Fibroblast of lung (primary cell): ENCODE measurements around the gene SAMD7. TPM values are rescaled to one million over a fixed set of nuclear protein-coding genes. Genes with fewer than 3 reads are reported as not detected.

Experiments
- DNase-seq, 2 donors: peaks; one replicate each; pipeline versions ENCODE4 v3.0.0 to v3.0.0-alpha.2; 2010; ENCODE audit warnings: low read depth in 2 of 2
- H2AFZ ChIP-seq: 2 replicates; pipeline ENCODE4 v1.5.1; 2012; ENCODE audit warnings: low read length, control low read depth, inconsistent platforms
- H3K27ac ChIP-seq: 2 replicates; pipeline ENCODE4 v1.5.1; 2011; ENCODE audit warnings: low read length, control low read depth; ENCODE audit not compliant: insufficient read depth
- H3K27me3 ChIP-seq: 2 replicates; pipeline ENCODE4 v1.5.1; 2011; ENCODE audit warnings: mild to moderate bottlenecking, low read length; ENCODE audit not compliant: control insufficient read depth, insufficient read depth
- H3K36me3 ChIP-seq: 2 replicates; pipeline ENCODE4 v1.5.1; 2011; ENCODE audit warnings: low read length; ENCODE audit not compliant: control insufficient read depth, insufficient read depth
- H3K4me1 ChIP-seq: 2 replicates; pipeline ENCODE4 v1.5.1; 2011; ENCODE audit warnings: low read length; ENCODE audit not compliant: control insufficient read depth, insufficient read depth; ENCODE audit errors: extremely low read depth
- H3K4me2 ChIP-seq: 2 replicates; pipeline ENCODE4 v1.5.1; 2011; ENCODE audit warnings: low read length, control low read depth; ENCODE audit not compliant: insufficient read depth; ENCODE audit errors: extremely low read depth
- H3K4me3 ChIP-seq, 4 experiments: fragments of 200-600 bp in 1 of 4; sonication (generic) in 1 of 4; replicated peaks in 1 of 4; 2 replicates each; pipeline ENCODE4 v1.5.1; 2011 to 2016; ENCODE audit warnings: low read length in 4 of 4, low read depth in 3 of 4, mild to moderate bottlenecking in 3 of 4, control low read depth in 2 of 4, inconsistent platforms in 1 of 4, mixed read lengths in 1 of 4; ENCODE audit not compliant: insufficient read depth in 1 of 4; ENCODE audit errors: control extremely low read depth in 1 of 4
- H3K79me2 ChIP-seq: 2 replicates; pipeline ENCODE4 v1.5.1; 2012; ENCODE audit warnings: mild to moderate bottlenecking, low read length, inconsistent platforms; ENCODE audit not compliant: control insufficient read depth, insufficient read depth
- H3K9ac ChIP-seq: 2 replicates; pipeline ENCODE4 v1.5.1; 2011; ENCODE audit warnings: mild to moderate bottlenecking, low read length, control low read depth; ENCODE audit not compliant: insufficient read depth
- H3K9me3 ChIP-seq: 2 replicates; pipeline ENCODE4 v1.5.1; 2012; ENCODE audit warnings: low read depth, low read length; ENCODE audit not compliant: control insufficient read depth, insufficient read depth
- H4K20me1 ChIP-seq: 2 replicates; pipeline ENCODE4 v1.5.1; 2011; ENCODE audit warnings: low read length; ENCODE audit not compliant: control insufficient read depth, insufficient read depth; ENCODE audit errors: extremely low read depth
- CTCF ChIP-seq, 2 donors: IDR thresholded peaks in 1 of 2; conservative IDR thresholded peaks in 1 of 2; 1 replicate in 1 of 2; 2 replicates in 1 of 2; pipeline ENCODE4 v1.5.1; 2011 to 2012; ENCODE audit warnings: low read length in 2 of 2, control low read depth in 1 of 2, inconsistent platforms in 1 of 2, low read depth in 1 of 2, mild to moderate bottlenecking in 1 of 2
- EZH2 ChIP-seq: IDR thresholded peaks from 2 replicates; pipeline ENCODE4 v1.5.1; 2012; ENCODE audit warnings: low read length, control low read depth, mild to moderate bottlenecking; ENCODE audit errors: missing control alignments
- polyA plus RNA-seq, 2 donors: library from polyadenylated mRNA; depleted of rRNA in 1 of 2; stranded (reverse) in 1 of 2; unstranded in 1 of 2; fragments of >200 nt; gene quantifications; 2 replicates each; pipeline ENCODE4 v1.2.1, GENCODE V29; 2011 to 2012; ENCODE audit warnings: missing spikeins in 1 of 2
- total RNA-seq: library from RNA; depleted of rRNA; stranded (reverse); fragments of >200 nt; gene quantifications from 2 replicates; pipeline ENCODE4 v1.2.1, GENCODE V29; 2014

Gene SAMD7
- total and polyA plus RNA-seq, 2 donors (not counting 1 experiment from before 2014, with no cell fraction given): not detected

DNA sequence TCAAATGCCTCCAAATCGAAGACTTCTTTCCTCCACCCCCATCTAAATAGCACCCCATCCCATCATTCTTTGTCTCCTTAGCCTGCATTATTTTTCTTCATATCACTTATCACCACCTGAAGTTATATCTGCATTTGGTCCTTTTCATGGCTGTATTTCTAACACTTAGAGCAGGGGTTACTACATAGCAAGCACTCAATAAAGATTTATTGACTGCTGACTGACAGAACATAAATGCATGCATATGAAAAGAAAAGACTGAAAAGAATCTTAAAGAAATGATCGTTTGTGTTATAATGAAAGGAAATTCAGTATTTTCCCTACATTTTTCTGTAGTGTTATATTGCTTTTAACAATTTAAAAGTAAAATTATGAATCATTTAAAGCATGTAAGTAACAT lies 43.0 kb upstream of the SAMD7 start:
- TF ChIP-seq EZH2: no peak
- no peak for TF ChIP-seq CTCF (conservative IDR thresholded peaks at IDR 0.05 in 1 of 2, IDR thresholded peaks at IDR 0.05 in 1 of 2; ENCODE audit: low read depth in 1 of 2, low read length in 2 of 2)
- Histone ChIP-seq H3K36me3 (no peaks in the 10 kb centered on the region), H3K4me3 (no peak overlapping the region), H3K9ac (no peak overlapping the region), H2AFZ (no peak overlapping the region), H4K20me1 (no peaks in the 10 kb centered on the region), H3K79me2 (no peaks in the 10 kb centered on the region), H3K27me3 (peaks cover 6% of the 10 kb centered on the region), H3K4me2 (no peak overlapping the region), H3K4me1 (no peaks in the 10 kb centered on the region), H3K27ac (no peak overlapping the region), H3K9me3 (no peaks in the 10 kb centered on the region)
- no peak for DNase-seq

DNA sequence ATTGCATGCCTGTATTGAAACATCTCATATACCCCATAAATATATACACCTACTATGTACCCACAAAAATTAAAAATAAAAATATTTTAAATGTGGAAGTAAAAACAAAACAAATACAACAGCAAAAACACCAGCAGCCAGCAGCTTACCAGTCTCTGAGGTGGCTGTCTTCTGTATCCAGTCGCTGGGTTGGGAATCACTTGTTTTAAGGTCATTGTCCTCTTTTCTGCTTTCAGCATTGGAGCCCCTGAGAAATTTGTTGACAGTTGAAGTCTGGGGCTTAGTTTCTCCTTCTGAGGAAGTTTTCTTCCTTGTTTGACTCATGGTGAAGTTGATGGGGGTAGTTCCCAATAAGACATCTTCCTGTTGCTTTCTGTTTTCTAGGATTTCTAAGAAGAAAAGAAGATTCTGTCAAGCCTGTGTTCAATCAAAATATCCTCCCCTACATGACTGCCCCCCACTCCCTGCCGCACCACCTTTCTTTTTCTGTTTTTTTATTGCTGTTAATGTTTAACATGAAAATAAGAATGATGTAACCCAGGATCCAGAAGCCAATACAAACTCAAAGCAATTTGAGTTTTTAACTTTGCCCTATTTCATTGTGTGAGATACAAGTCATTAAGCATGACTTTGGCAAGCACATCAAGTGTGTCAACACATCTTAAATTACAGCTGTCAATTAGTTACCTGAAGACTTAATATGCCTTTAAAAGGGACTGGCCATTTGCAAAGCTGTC lies 41.7 kb upstream of the SAMD7 start, which contains the start of gene LRRC31:
TSS of gene LRRC31 (minus strand) at position 452 of the 737 bp plus-strand sequence. CDS start at position 324, 128 bp downstream.
- H3K4me1 ChIP-seq: no peaks in the 10 kb centered on the region
- no peaks in the 10 kb centered on the region for H3K9me3 ChIP-seq
- no peak within 1 kb of the TSS for H2AFZ ChIP-seq

More for the DNA sequence above, 41.7 kb upstream of the SAMD7 start, which contains the start of gene LRRC31:
- Histone ChIP-seq H3K27me3 (peaks cover 10% of the 10 kb centered on the region), H3K9ac (no peak within 1 kb of the TSS), H3K36me3 (no peaks in the 10 kb centered on the region), H3K4me2 (no peak within 1 kb of the TSS), H3K27ac (no peak within 1 kb of the TSS), H3K4me3 (no peak within 1 kb of the TSS), H3K79me2 (no peaks in the 10 kb centered on the region), H4K20me1 (no peaks in the 10 kb centered on the region)
- no peak for DNase-seq
- TF ChIP-seq EZH2: no peak
- no peak for TF ChIP-seq CTCF (conservative IDR thresholded peaks at IDR 0.05 in 1 of 2, IDR thresholded peaks at IDR 0.05 in 1 of 2; ENCODE audit: low read depth in 1 of 2, low read length in 2 of 2)
